Suppressor macrophage (primary cell): ENCODE data around the gene PHAX.
"Not testable (repeated sequence)": the region's sequence is repeated elsewhere in the genome, so short reads cannot be mapped to it uniquely, and the experiment has no call there.

Experiments used
- DNase-seq, 4 experiments: peaks; one replicate each; pipeline ENCODE4 v3.0.0-alpha.2; 2020 to 2022

PHAX gene

DNA sequence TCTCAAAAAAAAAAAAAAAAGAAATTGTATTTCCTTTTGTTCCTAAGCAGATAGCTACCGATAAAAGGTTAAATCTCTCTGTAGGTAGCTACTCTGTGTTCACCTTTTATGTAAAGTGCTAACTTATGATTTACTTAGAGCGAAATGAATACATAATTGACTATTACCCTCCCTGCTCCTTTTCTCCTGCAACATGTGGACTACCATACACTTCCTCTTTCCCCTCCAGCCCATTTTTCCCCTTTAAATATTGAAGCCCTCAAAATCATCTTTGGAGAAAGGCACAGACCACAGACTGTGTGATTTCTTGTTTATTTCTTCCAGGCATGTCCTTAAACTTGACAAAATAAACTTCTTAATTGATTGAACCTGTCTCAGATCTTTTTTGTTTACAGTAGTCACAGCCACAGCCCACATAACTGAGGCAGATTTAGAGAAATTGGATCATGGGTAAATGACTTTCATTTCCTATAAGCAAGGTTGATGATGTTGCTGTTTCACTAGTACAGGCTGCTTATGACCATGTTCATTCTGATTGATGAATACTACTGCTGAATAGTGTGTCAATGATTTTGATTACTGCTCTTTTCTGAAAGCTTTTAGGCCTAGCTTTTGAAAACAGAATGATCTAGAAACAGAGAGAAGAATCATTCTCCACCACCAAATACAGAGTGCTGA lies 59.2 kb downstream of the PHAX start:
- peak; percentile 16 to 58 (median 36) for DNase-seq

DNA sequence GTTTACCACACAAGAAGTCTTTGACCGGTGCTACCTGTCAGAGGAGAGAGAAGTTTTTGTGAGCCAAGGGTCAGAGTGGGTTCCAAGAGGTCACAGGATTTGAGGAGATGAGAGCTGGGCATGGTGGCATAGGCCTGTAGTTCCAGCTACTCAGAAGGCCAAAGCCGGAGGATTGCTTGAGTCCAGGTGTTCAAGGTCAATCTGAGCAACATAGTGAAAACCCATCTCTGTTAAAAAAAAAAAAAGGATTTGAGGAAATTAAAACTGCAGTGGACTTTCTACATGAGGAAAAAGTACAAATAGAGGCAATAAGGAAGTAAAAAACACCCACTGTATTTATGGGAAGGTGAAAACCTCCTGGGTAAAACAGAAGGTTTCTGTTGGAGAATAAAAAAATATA lies 63.8 kb downstream of the PHAX start:
- DNase-seq: peak in 1 of 4 experiments; percentile 4

DNA sequence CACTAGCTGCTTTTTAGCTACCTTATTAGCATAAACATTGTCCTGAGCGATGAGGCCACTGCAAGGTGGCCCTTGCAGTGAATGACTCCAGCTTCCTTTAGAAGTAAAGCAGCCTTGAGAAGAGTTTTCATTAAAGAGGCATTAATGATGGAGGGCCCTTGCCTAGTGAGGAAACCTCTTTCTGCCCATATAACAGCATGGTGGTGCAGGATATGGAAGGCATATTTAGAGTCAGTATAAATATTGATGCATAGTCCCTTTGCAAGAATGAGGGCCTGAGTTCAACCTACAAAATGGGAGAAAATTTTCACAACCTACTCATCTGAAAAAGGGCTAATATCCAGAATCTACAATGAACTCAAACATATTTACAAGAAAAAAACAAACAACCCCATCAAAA lies 69.4 kb downstream of the PHAX start:
- not testable (repeated sequence) for DNase-seq

DNA sequence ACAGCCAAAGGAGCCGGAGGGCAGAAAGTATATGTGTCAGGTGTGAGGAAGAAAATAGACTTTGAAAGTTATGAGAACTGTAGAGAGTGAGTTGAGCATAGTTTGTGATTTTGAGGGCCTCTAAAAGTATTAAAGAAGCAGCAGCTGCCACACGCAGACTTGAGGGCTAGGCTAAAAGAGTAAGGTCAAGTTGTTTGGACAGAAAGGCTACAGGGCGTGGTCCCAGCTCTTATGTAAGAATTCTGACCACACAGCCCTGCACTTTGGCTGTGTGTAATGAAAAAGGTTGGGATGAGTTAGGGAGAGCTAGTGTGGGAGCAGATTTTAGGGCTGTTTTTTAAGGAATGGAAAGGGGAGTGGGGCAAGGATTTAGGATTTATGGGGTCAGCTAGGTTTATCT lies 70.9 kb downstream of the PHAX start:
- peak in 1 of 4 experiments; percentile 19 for DNase-seq

DNA sequence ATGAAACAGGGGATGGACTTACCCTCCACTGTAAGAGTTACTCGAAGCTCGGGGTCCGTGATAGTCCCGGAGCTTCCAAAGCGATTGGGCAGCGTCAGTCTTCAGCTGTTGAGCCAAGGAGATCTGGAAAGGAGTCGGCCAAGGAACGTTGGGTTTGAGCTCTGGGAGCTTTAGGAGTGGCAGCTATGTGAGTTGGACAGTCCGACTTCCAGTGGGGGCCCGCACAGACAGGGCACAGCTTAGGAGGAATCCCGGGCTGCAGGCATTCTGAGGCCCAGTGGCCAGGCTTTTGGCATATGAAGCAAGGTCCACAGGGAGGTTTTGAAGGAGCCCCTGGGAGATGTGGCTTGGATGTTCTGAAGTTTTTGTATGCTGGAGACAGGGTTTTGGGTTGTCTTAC lies 72.7 kb downstream of the PHAX start:
- no peak for DNase-seq

GRCh38 chr5:126674145-126674544 lies 73.4 kb downstream of the PHAX start:
- DNase-seq: no peak

DNA sequence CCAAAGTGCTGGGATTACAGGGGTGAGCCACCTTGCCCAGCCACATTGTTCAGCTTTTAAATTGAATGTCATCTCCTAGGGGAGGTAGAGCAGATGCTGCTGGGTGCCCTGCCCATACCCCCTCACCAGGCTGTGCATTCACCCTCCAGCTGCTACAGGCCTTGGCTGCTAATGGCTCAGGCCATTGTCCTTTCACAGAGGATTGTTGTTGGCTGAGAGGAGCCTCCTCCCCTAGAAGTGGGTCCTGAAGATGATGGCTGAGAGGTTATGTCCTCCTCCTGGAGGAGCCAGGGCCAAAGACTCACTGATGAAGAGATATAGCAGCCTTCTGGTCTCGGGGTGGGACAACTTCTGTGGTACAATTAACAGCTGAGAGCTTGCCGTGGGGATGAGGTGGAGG lies 74.6 kb downstream of the PHAX start:
- no peak for DNase-seq

GRCh38 chr5:126676195-126676624 lies 75.5 kb downstream of the PHAX start:
- DNase-seq: peak; percentile 59 to 82 (median 68)
